ENCODE measurements around the gene RIPK4. TPM values are rescaled to one million over a fixed set of nuclear protein-coding genes. Genes with fewer than 3 reads are reported as not detected.

Gene RIPK4
- total RNA-seq, 4 donors from 2014 or later = 38.6 to 59.5 (median 50.0) TPM

- DNase-seq (ENCODE audit: low spot score in 2 of 2) = peak in 1 of 2 donors; percentile 53
- H3K27me3 ChIP-seq = no peaks in the 10 kb centered on the region
- no peak overlapping the region for H3K4me3 ChIP-seq
- H3K36me3 ChIP-seq = peaks cover 45% of the 10 kb centered on the region
- TF ChIP-seq CTCF (IDR thresholded peaks at IDR 0.05) (no peak), POLR2AphosphoS5 (IDR thresholded peaks at IDR 0.05) (no peak), EP300 (IDR thresholded peaks at IDR 0.05) (no peak), POLR2A (IDR thresholded peaks at IDR 0.05) (no peak)
- no peak overlapping the region for H3K27ac ChIP-seq
- H3K9me3 ChIP-seq = no peaks in the 10 kb centered on the region
- WGBS = 83% methylated on average over 31 of the region's 32 CpGs
- peaks cover 7% of the 10 kb centered on the region for H3K4me1 ChIP-seq
These were observed 34.7 kb upstream of the RIPK4 start for GRCh38 chr21:41801321-41802197.

GRCh38 chr21:41800425-41801320, 33.8 kb upstream of the RIPK4 start:
- 84% methylated on average over 20 of the region's 24 CpGs for WGBS

GRCh38 chr21:41799763-41800162, 32.9 kb upstream of the RIPK4 start:
- DNase-seq (ENCODE audit: low spot score in 2 of 2) = peak in 1 of 2 donors; percentile 18
- Histone ChIP-seq H3K4me3 (no peak overlapping the region), H3K4me1 (peaks cover 7% of the 10 kb centered on the region), H3K9me3 (no peaks in the 10 kb centered on the region), H3K27me3 (no peaks in the 10 kb centered on the region), H3K27ac (no peak overlapping the region), H3K36me3 (peaks cover 45% of the 10 kb centered on the region)
- TF ChIP-seq POLR2AphosphoS5 (IDR thresholded peaks at IDR 0.05) = no peak
- no peak for TF ChIP-seq CTCF (IDR thresholded peaks at IDR 0.05)
- TF ChIP-seq EP300 (IDR thresholded peaks at IDR 0.05) = no peak
- TF ChIP-seq POLR2A (IDR thresholded peaks at IDR 0.05) = no peak
- WGBS = 90% methylated on average over 7 of the region's 7 CpGs

More at GRCh38 chr21:41800425-41801320, 33.8 kb upstream of the RIPK4 start:
- Histone ChIP-seq H3K9me3 (no peaks in the 10 kb centered on the region), H3K4me3 (no peak overlapping the region), H3K36me3 (peaks cover 45% of the 10 kb centered on the region), H3K27me3 (no peaks in the 10 kb centered on the region), H3K4me1 (peaks cover 7% of the 10 kb centered on the region), H3K27ac (no peak overlapping the region)
- peak in 1 of 2 donors; percentile 51 for DNase-seq (ENCODE audit: low spot score in 2 of 2)
- TF ChIP-seq EP300 (IDR thresholded peaks at IDR 0.05) (no peak), CTCF (IDR thresholded peaks at IDR 0.05) (no peak), POLR2AphosphoS5 (IDR thresholded peaks at IDR 0.05) (no peak), POLR2A (IDR thresholded peaks at IDR 0.05) (no peak)

GRCh38 chr21:41798326-41798725, 31.5 kb upstream of the RIPK4 start:
- peak in 1 of 2 donors; percentile 57 for DNase-seq (ENCODE audit: low spot score in 2 of 2)
- peaks cover 7% of the 10 kb centered on the region for H3K4me1 ChIP-seq
- no peak for TF ChIP-seq POLR2A (IDR thresholded peaks at IDR 0.05)
- no peak for TF ChIP-seq CTCF (IDR thresholded peaks at IDR 0.05)
- no peak for TF ChIP-seq EP300 (IDR thresholded peaks at IDR 0.05)
- no peak for TF ChIP-seq POLR2AphosphoS5 (IDR thresholded peaks at IDR 0.05)
- H3K4me3 ChIP-seq = no peak overlapping the region
- H3K27me3 ChIP-seq = no peaks in the 10 kb centered on the region
- H3K36me3 ChIP-seq = peaks cover 40% of the 10 kb centered on the region
- 94% methylated on average over 17 of the region's 20 CpGs for WGBS
- no peak overlapping the region for H3K27ac ChIP-seq
- H3K9me3 ChIP-seq = no peaks in the 10 kb centered on the region

Measured in suprapubic skin (tissue), 4 donors.